ENCODE measurements around the gene CEP250. TPM values are rescaled to one million over a fixed set of nuclear protein-coding genes. Genes with fewer than 3 reads are reported as not detected.
A peak's percentile ranks its signal among the peaks of the same experiment; 100 is the strongest.
"Not testable (repeated sequence)": the region's sequence is repeated elsewhere in the genome, so short reads cannot be mapped to it uniquely, and the experiment has no call there.

Gene CEP250
- polyA plus RNA-seq, 1 donor from 2014 or later: 22.0 TPM

DNA sequence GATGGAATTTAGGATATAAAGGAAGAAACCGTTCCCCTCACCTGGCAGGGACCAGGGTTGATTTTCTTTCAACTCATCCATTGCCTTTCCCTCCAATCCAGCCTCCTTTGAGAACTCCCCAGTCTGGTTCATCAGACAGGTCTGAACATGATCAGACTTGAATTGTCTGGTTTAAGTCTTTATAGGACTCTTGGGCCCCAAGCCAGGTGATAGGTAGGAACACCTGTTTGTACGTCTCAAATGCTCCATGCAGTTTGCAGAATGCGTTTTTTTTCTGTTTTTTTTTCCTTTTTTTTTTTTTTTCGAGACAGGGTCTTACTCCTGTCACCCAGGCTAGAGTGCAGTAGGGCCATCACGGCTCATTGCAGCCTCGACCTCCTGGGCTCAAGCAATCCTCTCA, 4.1 kb upstream of the CEP250 start:
- no peaks in the 10 kb centered on the region for H3K9me3 ChIP-seq (ENCODE audit: low read length)
- no peak overlapping the region for H3K9ac ChIP-seq (ENCODE audit: low read length)
- TF ChIP-seq EP300 (conservative IDR thresholded peaks at IDR 0.05; ENCODE audit: poor library complexity, severe bottlenecking) (no peak), MXI1 (conservative IDR thresholded peaks at IDR 0.05; ENCODE audit: poor library complexity, severe bottlenecking) (no peak), RAD21 (conservative IDR thresholded peaks at IDR 0.05) (no peak), POLR2AphosphoS5 (IDR thresholded peaks at IDR 0.05) (no peak), EZH2 (IDR thresholded peaks at IDR 0.05; ENCODE audit: borderline replicate concordance, insufficient read depth, low read length, poor library complexity, severe bottlenecking) (no peak), TAF1 (IDR thresholded peaks at IDR 0.05; ENCODE audit: low read depth) (no peak), SMC3 (conservative IDR thresholded peaks at IDR 0.05; ENCODE audit: poor library complexity) (no peak)
- TF ChIP-seq, protein P1, sequence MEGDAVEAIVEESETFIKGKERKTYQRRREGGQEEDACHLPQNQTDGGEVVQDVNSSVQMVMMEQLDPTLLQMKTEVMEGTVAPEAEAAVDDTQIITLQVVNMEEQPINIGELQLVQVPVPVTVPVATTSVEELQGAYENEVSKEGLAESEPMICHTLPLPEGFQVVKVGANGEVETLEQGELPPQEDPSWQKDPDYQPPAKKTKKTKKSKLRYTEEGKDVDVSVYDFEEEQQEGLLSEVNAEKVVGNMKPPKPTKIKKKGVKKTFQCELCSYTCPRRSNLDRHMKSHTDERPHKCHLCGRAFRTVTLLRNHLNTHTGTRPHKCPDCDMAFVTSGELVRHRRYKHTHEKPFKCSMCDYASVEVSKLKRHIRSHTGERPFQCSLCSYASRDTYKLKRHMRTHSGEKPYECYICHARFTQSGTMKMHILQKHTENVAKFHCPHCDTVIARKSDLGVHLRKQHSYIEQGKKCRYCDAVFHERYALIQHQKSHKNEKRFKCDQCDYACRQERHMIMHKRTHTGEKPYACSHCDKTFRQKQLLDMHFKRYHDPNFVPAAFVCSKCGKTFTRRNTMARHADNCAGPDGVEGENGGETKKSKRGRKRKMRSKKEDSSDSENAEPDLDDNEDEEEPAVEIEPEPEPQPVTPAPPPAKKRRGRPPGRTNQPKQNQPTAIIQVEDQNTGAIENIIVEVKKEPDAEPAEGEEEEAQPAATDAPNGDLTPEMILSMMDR (IDR thresholded peaks at IDR 0.05; ENCODE audit: poor library complexity, severe bottlenecking): no peak
- TF ChIP-seq, protein P2, sequence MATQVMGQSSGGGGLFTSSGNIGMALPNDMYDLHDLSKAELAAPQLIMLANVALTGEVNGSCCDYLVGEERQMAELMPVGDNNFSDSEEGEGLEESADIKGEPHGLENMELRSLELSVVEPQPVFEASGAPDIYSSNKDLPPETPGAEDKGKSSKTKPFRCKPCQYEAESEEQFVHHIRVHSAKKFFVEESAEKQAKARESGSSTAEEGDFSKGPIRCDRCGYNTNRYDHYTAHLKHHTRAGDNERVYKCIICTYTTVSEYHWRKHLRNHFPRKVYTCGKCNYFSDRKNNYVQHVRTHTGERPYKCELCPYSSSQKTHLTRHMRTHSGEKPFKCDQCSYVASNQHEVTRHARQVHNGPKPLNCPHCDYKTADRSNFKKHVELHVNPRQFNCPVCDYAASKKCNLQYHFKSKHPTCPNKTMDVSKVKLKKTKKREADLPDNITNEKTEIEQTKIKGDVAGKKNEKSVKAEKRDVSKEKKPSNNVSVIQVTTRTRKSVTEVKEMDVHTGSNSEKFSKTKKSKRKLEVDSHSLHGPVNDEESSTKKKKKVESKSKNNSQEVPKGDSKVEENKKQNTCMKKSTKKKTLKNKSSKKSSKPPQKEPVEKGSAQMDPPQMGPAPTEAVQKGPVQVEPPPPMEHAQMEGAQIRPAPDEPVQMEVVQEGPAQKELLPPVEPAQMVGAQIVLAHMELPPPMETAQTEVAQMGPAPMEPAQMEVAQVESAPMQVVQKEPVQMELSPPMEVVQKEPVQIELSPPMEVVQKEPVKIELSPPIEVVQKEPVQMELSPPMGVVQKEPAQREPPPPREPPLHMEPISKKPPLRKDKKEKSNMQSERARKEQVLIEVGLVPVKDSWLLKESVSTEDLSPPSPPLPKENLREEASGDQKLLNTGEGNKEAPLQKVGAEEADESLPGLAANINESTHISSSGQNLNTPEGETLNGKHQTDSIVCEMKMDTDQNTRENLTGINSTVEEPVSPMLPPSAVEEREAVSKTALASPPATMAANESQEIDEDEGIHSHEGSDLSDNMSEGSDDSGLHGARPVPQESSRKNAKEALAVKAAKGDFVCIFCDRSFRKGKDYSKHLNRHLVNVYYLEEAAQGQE (IDR thresholded peaks at IDR 0.05; ENCODE audit: borderline replicate concordance): no peak
- no peak overlapping the region for H3K4me3 ChIP-seq (ENCODE audit: low read length)
- no peaks in the 10 kb centered on the region for H3K79me2 ChIP-seq (replicated peaks; ENCODE audit: insufficient read depth, low read length)
- no peaks in the 10 kb centered on the region for H4K20me1 ChIP-seq (ENCODE audit: insufficient read depth)
- no peak overlapping the region for H3K4me2 ChIP-seq (ENCODE audit: low read length)
- H3K36me3 ChIP-seq (ENCODE audit: insufficient read depth, low read length): no peaks in the 10 kb centered on the region
- no peak overlapping the region for H3K27ac ChIP-seq (ENCODE audit: low read length)
- no peak overlapping the region for H2AFZ ChIP-seq (ENCODE audit: low read depth, low read length)
- H3K9me2 ChIP-seq (ENCODE audit: insufficient read depth, low read length): no peaks in the 10 kb centered on the region
- H3F3A ChIP-seq (ENCODE audit: insufficient read depth, low read length, poor library complexity, severe bottlenecking): no peaks in the 10 kb centered on the region
- H3K27me3 ChIP-seq (ENCODE audit: insufficient read depth, low read depth, low read length): no peaks in the 10 kb centered on the region

DNA sequence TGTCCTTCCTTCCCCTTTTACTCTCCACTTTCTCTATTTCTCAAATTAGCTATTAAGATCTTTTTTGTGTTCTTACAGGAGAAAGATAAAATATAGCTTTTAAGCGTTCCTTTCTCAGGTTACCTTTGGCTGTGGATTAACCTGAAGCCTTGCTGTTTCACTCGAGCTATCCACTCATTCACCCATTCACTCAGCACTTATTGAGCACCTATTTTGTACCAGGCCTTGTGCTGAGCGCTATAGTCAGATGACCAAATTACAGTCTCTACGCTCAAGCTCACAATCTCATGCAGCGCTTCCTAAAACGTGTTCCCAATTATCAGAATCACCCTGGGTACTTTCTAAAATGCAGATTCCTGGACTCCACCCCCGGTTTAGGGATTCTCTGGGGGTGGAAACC, 1.8 kb upstream of the CEP250 start:
- peak overlapping the region; percentile 1 for H3K4me2 ChIP-seq (ENCODE audit: low read length)
- no peaks in the 10 kb centered on the region for H3K9me3 ChIP-seq (ENCODE audit: low read length)
- peak overlapping the region; percentile 93 for H3K4me3 ChIP-seq (ENCODE audit: low read length)
- H3K9me2 ChIP-seq (ENCODE audit: insufficient read depth, low read length): no peaks in the 10 kb centered on the region
- TF ChIP-seq, protein P1 (IDR thresholded peaks at IDR 0.05; ENCODE audit: poor library complexity, severe bottlenecking): no peak
- no peak for TF ChIP-seq POLR2AphosphoS5 (IDR thresholded peaks at IDR 0.05)
- TF ChIP-seq TAF1 (IDR thresholded peaks at IDR 0.05; ENCODE audit: low read depth): no peak
- peak overlapping the region; percentile 97 for H3K27ac ChIP-seq (ENCODE audit: low read length)
- H3K79me2 ChIP-seq (replicated peaks; ENCODE audit: insufficient read depth, low read length): peaks cover 16% of the 10 kb centered on the region
- no peaks in the 10 kb centered on the region for H3K27me3 ChIP-seq (ENCODE audit: insufficient read depth, low read depth, low read length)
- H3K36me3 ChIP-seq (ENCODE audit: insufficient read depth, low read length): no peaks in the 10 kb centered on the region
- no peaks in the 10 kb centered on the region for H3F3A ChIP-seq (ENCODE audit: insufficient read depth, low read length, poor library complexity, severe bottlenecking)
- no peaks in the 10 kb centered on the region for H4K20me1 ChIP-seq (ENCODE audit: insufficient read depth)
- peak overlapping the region; percentile 93 for H3K9ac ChIP-seq (ENCODE audit: low read length)
- no peak overlapping the region for H2AFZ ChIP-seq (ENCODE audit: low read depth, low read length)

DNA sequence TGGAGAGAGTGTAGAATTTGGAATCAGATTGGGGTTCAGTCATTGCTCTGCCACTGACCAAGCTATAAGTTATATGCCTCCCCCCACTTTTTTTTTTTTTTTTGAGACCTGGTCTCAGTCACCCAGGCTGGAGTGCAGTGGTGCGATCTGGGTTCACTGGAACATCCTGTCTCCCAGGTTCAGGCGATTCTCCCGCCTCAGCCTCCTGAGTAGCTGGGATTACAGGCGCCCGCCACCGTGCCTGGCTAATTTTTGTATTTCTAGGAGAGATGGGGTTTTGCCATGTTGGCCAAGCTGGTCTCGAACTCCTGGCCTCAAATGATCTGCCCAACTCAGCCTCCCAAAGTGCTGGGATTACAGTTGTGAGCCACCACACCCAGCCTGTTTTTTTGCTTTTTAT, 1.3 kb downstream of the CEP250 start:
- H4K20me1 ChIP-seq (ENCODE audit: insufficient read depth); H3F3A ChIP-seq (ENCODE audit: insufficient read depth, low read length, poor library complexity, severe bottlenecking); H3K36me3 ChIP-seq (ENCODE audit: insufficient read depth, low read length); H3K9me2 ChIP-seq (ENCODE audit: insufficient read depth, low read length); H3K9ac ChIP-seq (ENCODE audit: low read length); H3K27ac ChIP-seq (ENCODE audit: low read length); H3K27me3 ChIP-seq (ENCODE audit: insufficient read depth, low read depth, low read length); H2AFZ ChIP-seq (ENCODE audit: low read depth, low read length); H3K9me3 ChIP-seq (ENCODE audit: low read length): not testable (repeated sequence)
- Histone ChIP-seq H3K4me2 (ENCODE audit: low read length) (peak overlapping the region; percentile 41), H3K79me2 (replicated peaks; ENCODE audit: insufficient read depth, low read length) (peaks cover 16% of the 10 kb centered on the region), H3K4me3 (ENCODE audit: low read length) (peak overlapping the region; percentile 93)

DNA sequence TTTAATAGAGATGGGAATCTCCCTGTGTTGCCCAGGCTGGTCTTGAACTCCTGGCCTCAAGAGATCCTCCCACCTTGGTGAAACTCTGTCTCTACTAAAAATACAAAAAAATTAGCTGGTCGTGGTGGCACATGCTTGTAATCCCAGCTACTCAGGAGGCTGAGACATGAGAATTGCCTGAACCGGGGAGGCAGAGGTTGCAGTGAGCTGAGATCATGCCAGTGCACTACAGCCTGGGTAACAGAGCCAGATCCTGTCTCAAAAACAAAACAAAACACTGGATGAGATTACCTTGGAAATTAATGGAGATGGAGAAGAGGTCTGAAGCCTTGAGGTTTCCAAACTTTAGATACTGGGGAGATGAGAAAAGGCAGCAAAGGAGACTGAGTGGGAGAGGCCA, 2.1 kb downstream of the CEP250 start:
- peak overlapping the region; percentile 13 for H3K4me3 ChIP-seq (ENCODE audit: low read length)
- not testable (repeated sequence) for H3K9ac ChIP-seq (ENCODE audit: low read length); H3K9me3 ChIP-seq (ENCODE audit: low read length); H2AFZ ChIP-seq (ENCODE audit: low read depth, low read length); H3K27me3 ChIP-seq (ENCODE audit: insufficient read depth, low read depth, low read length); H3K9me2 ChIP-seq (ENCODE audit: insufficient read depth, low read length); H4K20me1 ChIP-seq (ENCODE audit: insufficient read depth); H3K27ac ChIP-seq (ENCODE audit: low read length); H3F3A ChIP-seq (ENCODE audit: insufficient read depth, low read length, poor library complexity, severe bottlenecking); H3K36me3 ChIP-seq (ENCODE audit: insufficient read depth, low read length); H3K4me2 ChIP-seq (ENCODE audit: low read length)
- H3K79me2 ChIP-seq (replicated peaks; ENCODE audit: insufficient read depth, low read length): peaks cover 16% of the 10 kb centered on the region

All from neural cell (in vitro differentiated cells).